Measurements from ENCODE around the gene SLC38A10. TPM values are rescaled to one million over a fixed set of nuclear protein-coding genes. Genes with fewer than 3 reads are reported as not detected.

SLC38A10 gene
- total and polyA plus RNA-seq, 2 of the 13 experiments (the other 11 are each of a cell fraction or from before 2014, with no cell fraction given) = 23.4 to 55.8 TPM

GRCh38 chr17:81246679-81247338 lies 48.3 kb downstream of the SLC38A10 start:
- WGBS (ENCODE audit: low lambda C conversion rate) = 94% methylated on average over 28 of the region's 28 CpGs
- POLR2A ChIA-PET = interaction anchor here (0.8 kb wide), 1 partner anchor 306 kb away, joined by 6 read pairs; the partner anchor contains the start of gene FAAP100
- TF ChIP-seq KDM2A (CRISPR knock-in tag; IDR thresholded peaks at IDR 0.05; ENCODE audit: borderline replicate concordance, low read depth) (peak; percentile 14; the same call in 1 of the 2 replicates), PAWR (CRISPR knock-in tag; IDR thresholded peaks at IDR 0.05; ENCODE audit: borderline replicate concordance) (no peak), IKZF1 (IDR thresholded peaks at IDR 0.05) (no peak), ZNF564 (CRISPR knock-in tag; IDR thresholded peaks at IDR 0.05) (no peak), NONO (IDR thresholded peaks at IDR 0.05) (no peak), NONO (CRISPR knock-in tag; conservative IDR thresholded peaks at IDR 0.05) (peak; percentile 46; the same call in 1 of the 2 replicates), ISX (CRISPR knock-in tag; conservative IDR thresholded peaks at IDR 0.05) (no peak), PAF1 (CRISPR knock-in tag; IDR thresholded peaks at IDR 0.05) (peak; percentile 30; the same call in 1 of the 2 replicates), E2F1 (CRISPR knock-in tag; IDR thresholded peaks at IDR 0.05) (no peak), ZNF337 (CRISPR knock-in tag; IDR thresholded peaks at IDR 0.05; ENCODE audit: borderline replicate concordance, low read depth) (no peak), POLR2G (IDR thresholded peaks at IDR 0.05; ENCODE audit: low read depth, low read length) (0 out of 2 replicates have a peak, but pooled peaks have one; percentile 45), ZFP62 (CRISPR knock-in tag; IDR thresholded peaks at IDR 0.05) (no peak), PRDM15 (CRISPR knock-in tag; IDR thresholded peaks at IDR 0.05) (no peak), ZMAT5 (CRISPR knock-in tag; IDR thresholded peaks at IDR 0.05; ENCODE audit: borderline replicate concordance, low read depth) (no peak), HDAC6 (IDR thresholded peaks at IDR 0.05; ENCODE audit: low read depth, low read length) (no peak), JUND (CRISPR knock-in tag; IDR thresholded peaks at IDR 0.05) (peak; percentile 42; the same call in 1 of the 2 replicates), ZNF782 (CRISPR knock-in tag; IDR thresholded peaks at IDR 0.05; ENCODE audit: borderline replicate concordance) (no peak), POLR2A (IDR thresholded peaks at IDR 0.05; ENCODE audit: insufficient read depth in 1 of 2, low read depth in 2 of 2, low read length in 2 of 2) (0 out of 4 replicates have a peak, but pooled peaks of 1 of the 2 experiments have one; percentile 38)

More at GRCh38 chr17:81246679-81247338, 48.3 kb downstream of the SLC38A10 start:
- peaks cover 3% of the 10 kb centered on the region; the same call in 1 of the 2 replicates for H4K20me1 ChIP-seq (ENCODE audit: insufficient read depth, low read length)
- H3K27ac ChIP-seq (ENCODE audit: extremely low read length, insufficient read depth, low read length) = no peak overlapping the region
- peaks cover 9 to 17% of the 10 kb centered on the region in 2 experiments; a peak in 3 of 5 replicates for H3K36me3 ChIP-seq (replicated peaks in 1 of 2; ENCODE audit: control insufficient read depth in 1 of 2, insufficient read depth in 2 of 2, low read length in 2 of 2)
- in situ Hi-C loops (cut with HindIII; ENCODE audit: extremely low pct_ligation_motif_present, low pct_unique_long_range_greater_than_20kb) = no loop called here
- ATAC-seq = peak; percentile 1
- peaks cover 20% of the 10 kb centered on the region for H3K4me1 ChIP-seq (ENCODE audit: insufficient read depth, low read length)
- CTCF ChIA-PET (ENCODE audit: low intra/inter-chr PET ratio, low total read pairs) = no interaction called here
- H3K4me3 ChIP-seq (replicated peaks in 1 of 3; ENCODE audit: insufficient read depth in 1 of 3, low read depth in 2 of 3, low read length in 3 of 3) = no peak overlapping the region
- H3K4me2 ChIP-seq (ENCODE audit: low read depth, low read length) = no peak overlapping the region
- H3K79me2 ChIP-seq (ENCODE audit: insufficient read depth, low read length) = no peaks in the 10 kb centered on the region
- DNase-seq (ENCODE audit: low spot score) = no peak
- no peaks in the 10 kb centered on the region for H3K27me3 ChIP-seq (ENCODE audit: control insufficient read depth in 1 of 2, insufficient read depth in 2 of 2, low read length in 2 of 2)
- H3K9ac ChIP-seq (ENCODE audit: insufficient read depth, low read depth, low read length) = no peak overlapping the region
- intact Hi-C loops (cut with micrococcal nuclease; ENCODE audit: unreplicated experiment) = no loop called here
- FAIRE-seq = no peak
- no peaks in the 10 kb centered on the region for H3K9me3 ChIP-seq (ENCODE audit: low read length)
- no TSS peak for BruUV-seq (replicated peaks)
- H2AFZ ChIP-seq (ENCODE audit: low read length) = no peak overlapping the region

All from HepG2 (cell line).